Glutamatergic neuron (in vitro differentiated cells): ENCODE results near the gene UQCC3. TPM values are rescaled to one million over a fixed set of nuclear protein-coding genes. Genes with fewer than 3 reads are reported as not detected.

Experiments
- DNase-seq: peaks from one replicate; pipeline ENCODE4 v3.0.0; 2022
- H3K27ac Mint-ChIP-seq: one replicate; pipeline ENCODE4 v1.8.0; 2020; ENCODE audit warnings: mild to moderate bottlenecking, mixed read lengths, inconsistent platforms; ENCODE audit not compliant: unreplicated experiment
- H3K27me3 Mint-ChIP-seq: one replicate; pipeline ENCODE4 v1.8.0; 2020; ENCODE audit warnings: mild to moderate bottlenecking, moderate library complexity, mixed read lengths, inconsistent platforms; ENCODE audit not compliant: unreplicated experiment
- H3K36me3 Mint-ChIP-seq: one replicate; pipeline ENCODE4 v1.8.0; 2020; ENCODE audit warnings: mild to moderate bottlenecking, mixed read lengths, inconsistent platforms; ENCODE audit not compliant: unreplicated experiment
- H3K4me1 Mint-ChIP-seq: one replicate; pipeline ENCODE4 v1.8.0; 2020; ENCODE audit warnings: mild to moderate bottlenecking, low read depth, mixed read lengths, inconsistent platforms; ENCODE audit not compliant: unreplicated experiment
- H3K4me3 Mint-ChIP-seq: one replicate; pipeline ENCODE4 v1.8.0; 2020; ENCODE audit warnings: mild to moderate bottlenecking, mixed read lengths, inconsistent platforms; ENCODE audit not compliant: unreplicated experiment
- H3K9me3 Mint-ChIP-seq: one replicate; pipeline ENCODE4 v1.8.0; 2020; ENCODE audit warnings: mild to moderate bottlenecking, moderate library complexity, mixed read lengths, inconsistent platforms; ENCODE audit not compliant: unreplicated experiment
- CTCF ChIP-seq: fragments of 200-600 bp; sonication (generic); IDR thresholded peaks from one replicate; pipeline ENCODE4 v1.5.0; 2021; ENCODE audit not compliant: partially characterized antibody, unreplicated experiment
- total RNA-seq: library from RNA; stranded (reverse); fragmentation: NEBNext Ultra II Directional; extraction: Animal tissue kit (Norgen Biotek cat#: 25700); gene quantifications from one replicate; pipeline ENCODE4 v1.2.1, GENCODE V29; 2021; ENCODE audit not compliant: unreplicated experiment

UQCC3 gene
- total RNA-seq, 1 donor from 2014 or later = 5.7 TPM

- Mint-ChIP-seq H3K4me3 (peak overlapping the region; percentile 15), H3K4me1 (peaks cover 10% of the 10 kb centered on the region), H3K27me3 (peaks cover 8% of the 10 kb centered on the region), H3K36me3 (peaks cover 3% of the 10 kb centered on the region), H3K27ac (no peak overlapping the region), H3K9me3 (peaks cover 7% of the 10 kb centered on the region)
- no peak for DNase-seq
- TF ChIP-seq CTCF = no peak
These were observed 27.3 kb upstream of the UQCC3 start for GRCh38 chr11:62644220-62644619.

- Mint-ChIP-seq H3K4me3 (peak overlapping the region; percentile 99), H3K4me1 (peaks cover 10% of the 10 kb centered on the region), H3K27me3 (peaks cover 8% of the 10 kb centered on the region), H3K27ac (peak overlapping the region; percentile 95), H3K9me3 (peaks cover 7% of the 10 kb centered on the region), H3K36me3 (no peaks in the 10 kb centered on the region)
- DNase-seq = no peak
- no peak for TF ChIP-seq CTCF
These were observed 25.9 kb upstream of the UQCC3 start for GRCh38 chr11:62645671-62645945.

- peaks cover 7% of the 10 kb centered on the region for H3K9me3 Mint-ChIP-seq
- no peaks in the 10 kb centered on the region for H3K36me3 Mint-ChIP-seq
- peak within 1 kb of the TSS; percentile 99 for H3K4me3 Mint-ChIP-seq
- H3K27me3 Mint-ChIP-seq = peaks cover 8% of the 10 kb centered on the region
- peak; percentile 99 for DNase-seq
- peak; percentile 18 for TF ChIP-seq CTCF
- H3K4me1 Mint-ChIP-seq = peaks cover 10% of the 10 kb centered on the region
- peak within 1 kb of the TSS; percentile 95 for H3K27ac Mint-ChIP-seq
These were observed 25.3 kb upstream of the UQCC3 start, which contains the start of gene GANAB for GRCh38 chr11:62645946-62646824. GANAB (minus strand) TSS chr11:62646613; CDS start chr11:62646599, 14 bp downstream.

GRCh38 chr11:62646825-62647608, 24.5 kb upstream of the UQCC3 start:
- no peak for TF ChIP-seq CTCF
- Mint-ChIP-seq H3K4me3 (peak overlapping the region; percentile 99), H3K9me3 (peaks cover 7% of the 10 kb centered on the region), H3K36me3 (no peaks in the 10 kb centered on the region), H3K27ac (no peak overlapping the region), H3K4me1 (peaks cover 10% of the 10 kb centered on the region), H3K27me3 (peaks cover 8% of the 10 kb centered on the region)
- no peak for DNase-seq

DNA sequence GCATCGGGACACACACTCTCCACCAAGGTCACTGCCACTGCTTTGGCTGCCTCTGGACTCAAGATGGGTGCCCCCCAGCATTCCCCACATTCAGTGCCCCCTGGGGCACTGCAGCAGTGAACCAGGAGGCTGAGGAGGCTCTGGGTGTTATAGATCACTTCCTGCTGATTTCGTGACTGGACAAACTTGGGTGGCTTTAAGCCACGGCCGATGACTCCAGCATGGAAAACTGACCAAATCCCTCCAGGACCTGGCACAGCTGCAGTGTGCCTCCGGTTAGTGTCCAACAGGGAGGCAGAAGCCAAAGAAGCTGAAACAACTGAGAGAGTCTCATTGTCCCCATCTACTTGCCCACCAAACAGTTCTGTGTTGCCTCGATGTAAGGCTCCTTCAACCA, 23.9 kb upstream of the UQCC3 start:
- H3K4me3 Mint-ChIP-seq = no peak overlapping the region
- no peaks in the 10 kb centered on the region for H3K36me3 Mint-ChIP-seq
- DNase-seq = no peak
- H3K4me1 Mint-ChIP-seq = peaks cover 14% of the 10 kb centered on the region
- peaks cover 9% of the 10 kb centered on the region for H3K27me3 Mint-ChIP-seq
- peaks cover 7% of the 10 kb centered on the region for H3K9me3 Mint-ChIP-seq
- no peak for TF ChIP-seq CTCF
- no peak overlapping the region for H3K27ac Mint-ChIP-seq
